ENCODE measurements around the gene ZNF335. TPM values are rescaled to one million over a fixed set of nuclear protein-coding genes. Genes with fewer than 3 reads are reported as not detected.
A peak's percentile ranks its signal among the peaks of the same experiment; 100 is the strongest.

The ZNF335 gene
- total and polyA plus RNA-seq, 2 of the 13 experiments (the other 11 are each of a cell fraction or from before 2014, with no cell fraction given), result 9.7 to 13.7 TPM

- TF ChIP-seq, protein P1, sequence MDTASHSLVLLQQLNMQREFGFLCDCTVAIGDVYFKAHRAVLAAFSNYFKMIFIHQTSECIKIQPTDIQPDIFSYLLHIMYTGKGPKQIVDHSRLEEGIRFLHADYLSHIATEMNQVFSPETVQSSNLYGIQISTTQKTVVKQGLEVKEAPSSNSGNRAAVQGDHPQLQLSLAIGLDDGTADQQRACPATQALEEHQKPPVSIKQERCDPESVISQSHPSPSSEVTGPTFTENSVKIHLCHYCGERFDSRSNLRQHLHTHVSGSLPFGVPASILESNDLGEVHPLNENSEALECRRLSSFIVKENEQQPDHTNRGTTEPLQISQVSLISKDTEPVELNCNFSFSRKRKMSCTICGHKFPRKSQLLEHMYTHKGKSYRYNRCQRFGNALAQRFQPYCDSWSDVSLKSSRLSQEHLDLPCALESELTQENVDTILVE (CRISPR knock-in tag; IDR thresholded peaks at IDR 0.05), result no peak
- TF ChIP-seq ZXDC (CRISPR knock-in tag; IDR thresholded peaks at IDR 0.05), result no peak
- TF ChIP-seq ZNF253 (CRISPR knock-in tag; IDR thresholded peaks at IDR 0.05; ENCODE audit: borderline replicate concordance), result no peak
- TF ChIP-seq, protein P2, sequence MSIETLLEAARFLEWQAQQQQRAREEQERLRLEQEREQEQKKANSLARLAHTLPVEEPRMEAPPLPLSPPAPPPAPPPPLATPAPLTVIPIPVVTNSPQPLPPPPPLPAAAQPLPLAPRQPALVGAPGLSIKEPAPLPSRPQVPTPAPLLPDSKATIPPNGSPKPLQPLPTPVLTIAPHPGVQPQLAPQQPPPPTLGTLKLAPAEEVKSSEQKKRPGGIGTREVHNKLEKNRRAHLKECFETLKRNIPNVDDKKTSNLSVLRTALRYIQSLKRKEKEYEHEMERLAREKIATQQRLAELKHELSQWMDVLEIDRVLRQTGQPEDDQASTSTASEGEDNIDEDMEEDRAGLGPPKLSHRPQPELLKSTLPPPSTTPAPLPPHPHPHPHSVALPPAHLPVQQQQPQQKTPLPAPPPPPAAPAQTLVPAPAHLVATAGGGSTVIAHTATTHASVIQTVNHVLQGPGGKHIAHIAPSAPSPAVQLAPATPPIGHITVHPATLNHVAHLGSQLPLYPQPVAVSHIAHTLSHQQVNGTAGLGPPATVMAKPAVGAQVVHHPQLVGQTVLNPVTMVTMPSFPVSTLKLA (IDR thresholded peaks at IDR 0.05), result no peak
- TF ChIP-seq TBX3 (IDR thresholded peaks at IDR 0.05; ENCODE audit: borderline replicate concordance), result no peak
- TF ChIP-seq ZNF343 (CRISPR knock-in tag; IDR thresholded peaks at IDR 0.05), result no peak
- no peak for TF ChIP-seq RNF2 (conservative IDR thresholded peaks at IDR 0.05; ENCODE audit: low read depth)
- TF ChIP-seq EP300 (IDR thresholded peaks at IDR 0.05; ENCODE audit: low read depth in 2 of 2, low read length in 2 of 2), result no peak
- TF ChIP-seq EP300 (CRISPR knock-in tag; IDR thresholded peaks at IDR 0.05; ENCODE audit: borderline replicate concordance), result no peak
- TF ChIP-seq, protein P3, sequence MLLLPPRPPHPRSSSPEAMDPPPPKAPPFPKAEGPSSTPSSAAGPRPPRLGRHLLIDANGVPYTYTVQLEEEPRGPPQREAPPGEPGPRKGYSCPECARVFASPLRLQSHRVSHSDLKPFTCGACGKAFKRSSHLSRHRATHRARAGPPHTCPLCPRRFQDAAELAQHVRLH (CRISPR knock-in tag; IDR thresholded peaks at IDR 0.05; ENCODE audit: borderline replicate concordance, low read depth), result peak; percentile 53; the same call in 1 of the 2 replicates
- TF ChIP-seq IKZF4 (CRISPR knock-in tag; IDR thresholded peaks at IDR 0.05; ENCODE audit: borderline replicate concordance, low read depth, not compliant biosample characterization), result no peak
- TF ChIP-seq, protein P4, sequence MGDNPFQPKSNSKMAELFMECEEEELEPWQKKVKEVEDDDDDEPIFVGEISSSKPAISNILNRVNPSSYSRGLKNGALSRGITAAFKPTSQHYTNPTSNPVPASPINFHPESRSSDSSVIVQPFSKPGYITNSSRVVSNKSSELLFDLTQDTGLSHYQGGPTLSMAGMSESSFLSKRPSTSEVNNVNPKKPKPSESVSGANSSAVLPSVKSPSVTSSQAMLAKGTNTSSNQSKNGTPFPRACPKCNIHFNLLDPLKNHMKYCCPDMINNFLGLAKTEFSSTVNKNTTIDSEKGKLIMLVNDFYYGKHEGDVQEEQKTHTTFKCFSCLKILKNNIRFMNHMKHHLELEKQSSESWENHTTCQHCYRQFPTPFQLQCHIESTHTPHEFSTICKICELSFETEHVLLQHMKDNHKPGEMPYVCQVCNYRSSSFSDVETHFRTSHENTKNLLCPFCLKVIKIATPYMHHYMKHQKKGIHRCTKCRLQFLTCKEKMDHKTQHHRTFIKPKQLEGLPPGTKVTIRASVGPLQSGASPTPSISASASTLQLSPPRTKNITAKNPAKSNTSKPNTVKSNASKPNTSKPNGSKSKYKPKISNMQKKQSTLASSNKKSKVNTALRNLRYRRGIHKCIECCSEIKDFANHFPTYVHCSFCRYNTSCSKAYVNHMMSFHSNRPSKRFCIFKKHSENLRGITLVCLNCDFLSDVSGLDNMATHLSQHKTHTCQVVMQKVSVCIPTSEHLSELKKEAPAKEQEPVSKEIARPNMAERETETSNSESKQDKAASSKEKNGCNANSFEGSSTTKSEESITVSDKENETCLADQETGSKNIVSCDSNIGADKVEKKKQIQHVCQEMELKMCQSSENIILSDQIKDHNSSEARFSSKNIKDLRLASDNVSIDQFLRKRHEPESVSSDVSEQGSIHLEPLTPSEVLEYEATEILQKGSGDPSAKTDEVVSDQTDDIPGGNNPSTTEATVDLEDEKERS (CRISPR knock-in tag; IDR thresholded peaks at IDR 0.05), result no peak
- TF ChIP-seq, protein P5, sequence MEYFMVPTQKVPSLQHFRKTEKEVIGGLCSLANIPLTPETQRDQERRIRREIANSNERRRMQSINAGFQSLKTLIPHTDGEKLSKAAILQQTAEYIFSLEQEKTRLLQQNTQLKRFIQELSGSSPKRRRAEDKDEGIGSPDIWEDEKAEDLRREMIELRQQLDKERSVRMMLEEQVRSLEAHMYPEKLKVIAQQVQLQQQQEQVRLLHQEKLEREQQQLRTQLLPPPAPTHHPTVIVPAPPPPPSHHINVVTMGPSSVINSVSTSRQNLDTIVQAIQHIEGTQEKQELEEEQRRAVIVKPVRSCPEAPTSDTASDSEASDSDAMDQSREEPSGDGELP (IDR thresholded peaks at IDR 0.05; ENCODE audit: borderline replicate concordance, low read depth), result no peak
- no peak for TF ChIP-seq RELA (CRISPR knock-in tag; IDR thresholded peaks at IDR 0.05)
- TF ChIP-seq PITX1 (CRISPR knock-in tag; IDR thresholded peaks at IDR 0.05), result no peak
These were observed 15.2 kb upstream of the ZNF335 start (continued) for GRCh38 chr20:45987108-45987780.

Data from HepG2 (cell line).